Stomach (tissue), 9 donors: ENCODE results near the gene TSC22D1. TPM values are rescaled to one million over a fixed set of nuclear protein-coding genes. Genes with fewer than 3 reads are reported as not detected.
"Not testable (repeated sequence)": the region's sequence is repeated elsewhere in the genome, so short reads cannot be mapped to it uniquely, and the experiment has no call there.

ENCODE experiments used
- DNase-seq, 2 donors: peaks; one replicate each; pipeline versions ENCODE4 v3.0.0 to v3.0.0-alpha.2; 2013 to 2019
- H3K27ac ChIP-seq, 5 donors: fragments of 200-600 bp in 4 of 5; sonication (generic) in 4 of 5; one replicate each; pipeline ENCODE4 v1.5.1; 2013 to 2019; ENCODE audit warnings: mild to moderate bottlenecking in 1 of 5, moderate library complexity in 1 of 5
- H3K27me3 ChIP-seq, 3 donors: fragments of 200-600 bp; sonication (generic); one replicate each; pipeline ENCODE4 v1.5.1; 2017 to 2019; ENCODE audit warnings: mixed run types in 1 of 3
- H3K36me3 ChIP-seq, 4 donors: fragments of 200-600 bp; sonication (generic); 1 replicate in 3 of 4; 2 replicates in 1 of 4; pipeline ENCODE4 v1.5.1; 2016 to 2019
- H3K4me1 ChIP-seq, 4 donors: fragments of 200-600 bp; sonication (generic); one replicate each; pipeline ENCODE4 v1.5.1; 2016 to 2019
- H3K4me3 ChIP-seq, 4 donors: fragments of 200-600 bp; sonication (generic) in 3 of 4; one replicate each; pipeline ENCODE4 v1.5.1; 2016 to 2019; ENCODE audit warnings: mild to moderate bottlenecking in 1 of 4
- H3K9me3 ChIP-seq, 4 donors: fragments of 200-600 bp; sonication (generic); one replicate each; pipeline ENCODE4 v1.5.1; 2016 to 2019
- EP300 ChIP-seq: sonication (generic); formaldehyde crosslinking; IDR thresholded peaks from one replicate; pipeline ENCODE4 v1.6.1; 2017; ENCODE audit warnings: antibody characterized with exemption
- POLR2A ChIP-seq, 4 donors: fragments of 450-650 bp; IDR thresholded peaks; one replicate each; pipeline ENCODE4 v1.6.1; 2016; ENCODE audit warnings: antibody characterized with exemption in 4 of 4, control low read depth in 2 of 4, mild to moderate bottlenecking in 1 of 4, moderate library complexity in 1 of 4
- POLR2AphosphoS5 ChIP-seq, 3 donors: sonication (generic); formaldehyde crosslinking; IDR thresholded peaks; one replicate each; pipeline ENCODE4 v1.6.1; 2016; ENCODE audit warnings: antibody characterized with exemption in 3 of 3
- WGBS, 5 donors: extraction: QIAGEN DNeasy Blood & Tissue Kit in 3 of 5; methylation state at CpG; one replicate each; pipeline versions ENCODE4 v1.1.5 to v1.1.7; 2013 to 2018; 5-methylcytosine and 5-hydroxymethylcytosine counted together
- intact Hi-C: fragments of 100-400 bp; cut with DNase I; formaldehyde crosslinking; loops from one replicate; pipeline ENCODE4 v1.15.1; 2023; ENCODE audit warnings: low total_unique reads
- polyA plus RNA-seq, 3 donors: library from polyadenylated mRNA; stranded (reverse); fragments of 200-250 nt; gene quantifications; one replicate each; pipeline ENCODE4 v1.2.3, GENCODE V29; 2013
- total RNA-seq, 5 donors: library from RNA; depleted of rRNA; stranded (reverse); fragments of >200 nt; gene quantifications; one replicate each; pipeline versions ENCODE4 v1.1.0 to v1.2.3, GENCODE V29; 2014 to 2016
- TF ChIP-seq, protein P1 (sequence below), 7 experiments: fragments of 450-650 bp in 4 of 7; fragments of 200-600 bp in 3 of 7; sonication (generic) in 3 of 7; IDR thresholded peaks; one replicate each; pipeline ENCODE4 v1.5.1; 2016 to 2019; ENCODE audit warnings: antibody characterized with exemption in 7 of 7, control low read depth in 2 of 7, mild to moderate bottlenecking in 1 of 7
- donor health status: healthy with polysubstance abuse.
- donor health status: Bipolar disorder and iron deficiency.
- donor health status: healthy.

TSC22D1 gene
- total and polyA plus RNA-seq, 8 donors: 26.1 to 195 (median 111) TPM

DNA sequence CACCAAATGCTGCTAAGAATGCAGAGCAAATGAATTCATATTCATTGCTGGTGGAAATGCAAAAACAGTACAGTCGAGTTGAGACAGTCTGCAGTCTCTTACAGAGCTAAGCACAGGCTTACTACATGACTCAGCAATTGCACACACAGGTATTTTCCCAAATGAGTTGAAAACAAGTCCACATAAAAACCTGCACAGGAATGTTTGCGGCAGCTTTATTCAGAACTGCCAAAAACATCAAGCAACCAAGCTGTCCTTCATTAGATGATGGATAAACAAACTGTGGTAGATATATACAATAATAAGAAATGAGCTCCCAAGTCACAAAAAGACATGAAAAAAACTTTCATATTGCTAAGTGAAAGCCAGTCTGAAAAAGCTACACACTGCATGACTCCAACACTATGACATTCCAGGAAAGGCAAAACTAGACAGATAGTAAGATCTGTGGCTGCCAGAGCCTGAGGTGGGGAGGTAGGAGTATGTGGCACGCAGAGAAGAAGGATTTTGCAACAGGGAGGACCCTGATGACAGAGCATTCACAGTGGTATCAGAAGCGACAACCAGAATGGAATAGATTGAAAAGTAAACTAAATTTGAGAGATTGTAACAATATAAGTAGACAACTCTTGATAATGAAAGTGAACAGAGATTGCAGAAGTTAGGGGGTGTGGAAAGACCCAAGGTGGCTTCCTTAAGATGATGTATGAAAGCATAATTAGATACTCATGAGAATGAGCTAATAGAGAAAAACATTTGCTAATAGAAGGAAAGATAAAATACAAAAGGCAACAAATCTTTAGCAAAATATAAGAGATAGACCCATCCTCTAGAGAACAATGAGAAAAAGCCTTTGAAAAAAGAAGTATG is 52.7 kb downstream of the TSC22D1 start:
- WGBS, 5 donors: 27 to 48% (median 35%) methylated on average over 4 of the region's 4 CpGs
- no peaks in the 10 kb centered on the region for H3K9me3 ChIP-seq
- peak overlapping the region in 3 of 5 donors; percentile 8 to 61 (median 30) for H3K27ac ChIP-seq
- TF ChIP-seq POLR2AphosphoS5 (IDR thresholded peaks at IDR 0.05): no peak
- no peak for TF ChIP-seq EP300
- no peak for TF ChIP-seq POLR2A (IDR thresholded peaks at IDR 0.05)
- TF ChIP-seq, protein P1, sequence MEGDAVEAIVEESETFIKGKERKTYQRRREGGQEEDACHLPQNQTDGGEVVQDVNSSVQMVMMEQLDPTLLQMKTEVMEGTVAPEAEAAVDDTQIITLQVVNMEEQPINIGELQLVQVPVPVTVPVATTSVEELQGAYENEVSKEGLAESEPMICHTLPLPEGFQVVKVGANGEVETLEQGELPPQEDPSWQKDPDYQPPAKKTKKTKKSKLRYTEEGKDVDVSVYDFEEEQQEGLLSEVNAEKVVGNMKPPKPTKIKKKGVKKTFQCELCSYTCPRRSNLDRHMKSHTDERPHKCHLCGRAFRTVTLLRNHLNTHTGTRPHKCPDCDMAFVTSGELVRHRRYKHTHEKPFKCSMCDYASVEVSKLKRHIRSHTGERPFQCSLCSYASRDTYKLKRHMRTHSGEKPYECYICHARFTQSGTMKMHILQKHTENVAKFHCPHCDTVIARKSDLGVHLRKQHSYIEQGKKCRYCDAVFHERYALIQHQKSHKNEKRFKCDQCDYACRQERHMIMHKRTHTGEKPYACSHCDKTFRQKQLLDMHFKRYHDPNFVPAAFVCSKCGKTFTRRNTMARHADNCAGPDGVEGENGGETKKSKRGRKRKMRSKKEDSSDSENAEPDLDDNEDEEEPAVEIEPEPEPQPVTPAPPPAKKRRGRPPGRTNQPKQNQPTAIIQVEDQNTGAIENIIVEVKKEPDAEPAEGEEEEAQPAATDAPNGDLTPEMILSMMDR (IDR thresholded peaks at IDR 0.05): no peak
- peaks cover 0 to 18% (median 12%) of the 10 kb centered on the region in 4 donors for H3K4me1 ChIP-seq
- intact Hi-C loops: no loop called here
- no peaks in the 10 kb centered on the region for H3K27me3 ChIP-seq
- peak in 1 of 2 donors; percentile 58 for DNase-seq
- H3K36me3 ChIP-seq: no peaks in the 10 kb centered on the region
- no peak overlapping the region for H3K4me3 ChIP-seq

GRCh38 chr13:44519642-44520041 is 56.5 kb downstream of the TSC22D1 start:
- H3K4me1 ChIP-seq: peaks cover 0 to 18% (median 12%) of the 10 kb centered on the region in 4 donors
- TF ChIP-seq, protein P1 (IDR thresholded peaks at IDR 0.05): no peak
- TF ChIP-seq EP300: no peak
- no peak for TF ChIP-seq POLR2A (IDR thresholded peaks at IDR 0.05)
- no peak for TF ChIP-seq POLR2AphosphoS5 (IDR thresholded peaks at IDR 0.05)
- H3K4me3 ChIP-seq: no peak overlapping the region
- intact Hi-C loops: no loop called here
- 77 to 87% (median 84%) methylated on average over 3 of the region's 3 CpGs for WGBS, 5 donors
- DNase-seq: no peak
- H3K27me3 ChIP-seq: no peaks in the 10 kb centered on the region
- H3K36me3 ChIP-seq: no peaks in the 10 kb centered on the region
- H3K9me3 ChIP-seq: no peaks in the 10 kb centered on the region
- H3K27ac ChIP-seq: no peak overlapping the region

DNA sequence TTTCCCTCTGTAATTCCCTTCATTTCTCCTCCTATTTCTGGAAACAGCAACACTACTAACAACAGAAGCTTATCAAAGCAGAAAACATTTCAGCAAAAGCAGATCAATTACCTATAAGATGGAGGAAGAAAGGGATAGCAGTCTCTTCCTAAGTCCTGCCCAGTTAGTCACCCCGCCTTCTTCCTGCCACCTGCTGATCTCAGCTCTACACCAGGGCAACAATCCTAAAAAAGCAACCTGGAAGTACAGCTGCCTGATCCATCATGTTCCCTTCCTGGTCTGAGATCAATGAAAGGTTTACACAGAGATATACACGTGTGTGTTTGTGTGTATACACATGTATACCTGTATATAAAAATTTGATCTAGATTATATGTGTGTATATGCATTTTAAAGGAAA is 59.4 kb downstream of the TSC22D1 start:
- no peak for TF ChIP-seq POLR2A (IDR thresholded peaks at IDR 0.05)
- Histone ChIP-seq H3K4me3 (no peak overlapping the region), H3K36me3 (peaks cover 0 to 6% (median 2%) of the 10 kb centered on the region in 4 donors), H3K27me3 (no peaks in the 10 kb centered on the region), H3K9me3 (no peaks in the 10 kb centered on the region), H3K4me1 (no peaks in the 10 kb centered on the region), H3K27ac (no peak overlapping the region)
- no peak for DNase-seq
- intact Hi-C loops: no loop called here
- 57 to 72% (median 69%) methylated on average over 2 of the region's 2 CpGs for WGBS, 5 donors

- WGBS, 5 donors: 58 to 77% (median 75%) methylated on average over 6 of the region's 6 CpGs
- H3K27me3 ChIP-seq: no peaks in the 10 kb centered on the region
- H3K36me3 ChIP-seq: peaks cover 0 to 8% (median 7%) of the 10 kb centered on the region in 4 donors
- no peak overlapping the region for H3K4me3 ChIP-seq
- no peak for DNase-seq
- no peaks in the 10 kb centered on the region for H3K9me3 ChIP-seq
- H3K4me1 ChIP-seq: no peaks in the 10 kb centered on the region
- TF ChIP-seq, protein P1 (IDR thresholded peaks at IDR 0.05): no peak
- TF ChIP-seq POLR2A (IDR thresholded peaks at IDR 0.05) (no peak), POLR2AphosphoS5 (IDR thresholded peaks at IDR 0.05) (no peak), EP300 (no peak)
- H3K27ac ChIP-seq: no peak overlapping the region
- intact Hi-C loops: no loop called here
These were observed 61.9 kb downstream of the TSC22D1 start for GRCh38 chr13:44514278-44514677.

DNA sequence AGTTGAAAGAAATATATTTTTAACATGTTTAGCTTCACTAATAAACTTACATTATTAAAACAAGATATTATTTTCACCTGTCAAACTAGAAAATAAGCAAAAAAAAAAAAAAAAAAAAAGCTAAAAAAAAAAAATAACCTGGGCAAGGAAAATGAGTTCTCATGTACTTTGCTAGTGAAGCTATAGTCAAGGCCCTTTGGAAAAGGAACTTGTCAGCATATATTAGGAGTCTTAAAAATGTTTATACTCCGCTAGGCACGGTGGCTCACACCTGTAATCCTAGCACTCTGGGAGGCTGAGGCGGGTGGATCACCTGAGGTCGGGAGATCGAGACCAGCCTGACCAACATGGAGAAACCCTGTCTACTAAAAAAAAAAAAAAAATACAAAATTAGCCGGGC is 66.3 kb downstream of the TSC22D1 start:
- H3K27ac ChIP-seq, H3K9me3 ChIP-seq, DNase-seq, H3K27me3 ChIP-seq, H3K4me1 ChIP-seq, intact Hi-C loops, H3K4me3 ChIP-seq, H3K36me3 ChIP-seq: not testable (repeated sequence)
- 92 to 98% (median 96%) methylated on average over 6 of the region's 6 CpGs for WGBS, 5 donors
